GM23338 (cell line): ENCODE results near the gene SYT5. TPM values are rescaled to one million over a fixed set of nuclear protein-coding genes. Genes with fewer than 3 reads are reported as not detected.

Experiments
- ATAC-seq: fragments of 200-7000 bp; cut with Tn5 transposase; 3 replicates; pipeline ENCODE4 v1.9.1; 2020
- DNase-seq: peaks from one replicate; pipeline ENCODE4 v3.0.0-alpha.2; 2015; ENCODE audit warnings: low spot score
- H2AFZ ChIP-seq: fragments of 200-600 bp; sonication (generic); 2 replicates; pipeline ENCODE4 v1.8.0; 2016; ENCODE audit warnings: antibody characterized with exemption, mild to moderate bottlenecking, moderate library complexity
- H3F3A ChIP-seq: fragments of 200-600 bp; sonication (generic); replicated peaks from 2 replicates; pipeline ENCODE4 v1.8.0; 2017; ENCODE audit warnings: antibody characterized with exemption, mixed run types, low read depth
- H3K27ac ChIP-seq: fragments of 200-600 bp; sonication (generic); 2 replicates; pipeline ENCODE4 v1.6.1; 2016; ENCODE audit warnings: low read depth
- H3K27me3 ChIP-seq: fragments of 200-600 bp; sonication (generic); 2 replicates; pipeline ENCODE4 v1.8.0; 2016; ENCODE audit warnings: mild to moderate bottlenecking, mixed run types, moderate library complexity; ENCODE audit not compliant: insufficient read depth
- H3K36me3 ChIP-seq: fragments of 200-600 bp; sonication (generic); 2 replicates; pipeline ENCODE4 v1.8.0; 2016; ENCODE audit warnings: mild to moderate bottlenecking; ENCODE audit not compliant: insufficient read depth
- H3K4me1 ChIP-seq: fragments of 200-600 bp; sonication (generic); 2 replicates; pipeline ENCODE4 v1.8.0; 2016; ENCODE audit warnings: mild to moderate bottlenecking, moderate library complexity; ENCODE audit not compliant: insufficient read depth
- H3K4me2 ChIP-seq: fragments of 200-600 bp; sonication (generic); 2 replicates; pipeline ENCODE4 v1.7.1; 2017; ENCODE audit warnings: mixed run types
- H3K4me3 ChIP-seq: fragments of 200-600 bp; sonication (generic); 2 replicates; pipeline ENCODE4 v1.6.1; 2016; ENCODE audit warnings: mixed run types
- H3K79me2 ChIP-seq: fragments of 200-600 bp; sonication (generic); replicated peaks from 2 replicates; pipeline ENCODE4 v1.8.0; 2017; ENCODE audit warnings: mild to moderate bottlenecking; ENCODE audit not compliant: insufficient read depth
- H3K9me2 ChIP-seq: fragments of 200-600 bp; sonication (generic); 2 replicates; pipeline ENCODE4 v1.8.0; 2017; ENCODE audit not compliant: insufficient read depth
- H4K20me1 ChIP-seq: fragments of 200-600 bp; sonication (generic); replicated peaks from 2 replicates; pipeline ENCODE4 v1.8.0; 2017; ENCODE audit warnings: mild to moderate bottlenecking; ENCODE audit not compliant: insufficient read depth
- H3K27ac Mint-ChIP-seq: 2 replicates; pipeline ENCODE4 v1.8.0; 2020; ENCODE audit warnings: inconsistent platforms, mild to moderate bottlenecking, moderate library complexity, mixed read lengths
- H3K27me3 Mint-ChIP-seq: 3 replicates; pipeline ENCODE4 v1.8.0; 2022; ENCODE audit warnings: low read depth, mild to moderate bottlenecking, moderate library complexity, mixed read lengths, inconsistent platforms; ENCODE audit not compliant: insufficient read depth, poor library complexity
- H3K36me3 Mint-ChIP-seq: 3 replicates; pipeline ENCODE4 v1.8.0; 2021; ENCODE audit warnings: low read depth, mild to moderate bottlenecking, inconsistent platforms, moderate library complexity, mixed read lengths
- H3K4me1 Mint-ChIP-seq: 3 replicates; pipeline ENCODE4 v1.8.0; 2020; ENCODE audit warnings: mild to moderate bottlenecking, inconsistent platforms, mixed read lengths
- H3K4me3 Mint-ChIP-seq: 3 replicates; pipeline ENCODE4 v1.8.0; 2021; ENCODE audit warnings: moderate library complexity, mild to moderate bottlenecking, inconsistent platforms, mixed read lengths
- H3K9me3 Mint-ChIP-seq: 3 replicates; pipeline ENCODE4 v1.8.0; 2020; ENCODE audit warnings: moderate library complexity, mild to moderate bottlenecking, inconsistent platforms, mixed read lengths
- CREB1 ChIP-seq: fragments of 250-450 bp; sonication (Bioruptor Pico); IDR thresholded peaks from 2 replicates; pipeline ENCODE4 v1.5.0; 2020; ENCODE audit warnings: low read depth, mild to moderate bottlenecking, moderate library complexity
- EZH2 ChIP-seq: fragments of 200-600 bp; sonication (generic); IDR thresholded peaks from one replicate; pipeline ENCODE4 v1.8.0; 2017; ENCODE audit warnings: antibody characterized with exemption, mild to moderate bottlenecking, low read depth; ENCODE audit not compliant: unreplicated experiment
- EZH2phosphoT487 ChIP-seq: fragments of 200-600 bp; sonication (generic); IDR thresholded peaks from one replicate; pipeline ENCODE4 v1.8.1; 2018; ENCODE audit warnings: antibody characterized with exemption; ENCODE audit not compliant: unreplicated experiment
- JUNB ChIP-seq: IDR thresholded peaks from one replicate; pipeline ENCODE4 v1.6.1; 2016; ENCODE audit warnings: antibody characterized with exemption; ENCODE audit not compliant: unreplicated experiment
- NANOG ChIP-seq: IDR thresholded peaks from 2 replicates; pipeline ENCODE4 v1.6.1; 2016; ENCODE audit warnings: antibody characterized with exemption, borderline replicate concordance
- POLR2AphosphoS5 ChIP-seq: IDR thresholded peaks from 2 replicates; pipeline ENCODE4 v1.6.1; 2016; ENCODE audit warnings: antibody characterized with exemption, low read depth
- STAT1 ChIP-seq: IDR thresholded peaks from one replicate; pipeline ENCODE4 v1.6.1; 2016; ENCODE audit warnings: antibody characterized with exemption; ENCODE audit not compliant: unreplicated experiment
- ZNF114 ChIP-seq: fragments of 250-450 bp; sonication (Bioruptor Pico); IDR thresholded peaks from 2 replicates; pipeline ENCODE4 v1.5.0; 2020; ENCODE audit warnings: mild to moderate bottlenecking, moderate library complexity
- ZNF331 ChIP-seq: fragments of 250-450 bp; sonication (Bioruptor Pico); IDR thresholded peaks from 2 replicates; pipeline ENCODE4 v1.5.0; 2020; ENCODE audit warnings: low read depth, mild to moderate bottlenecking, moderate library complexity
- polyA plus RNA-seq: library from polyadenylated mRNA; unstranded; fragments of >200 nt; fragmentation: Nextera tagmentation; extraction: Ambion mirVana; gene quantifications from 2 replicates; pipeline ENCODE4 v1.2.1, GENCODE V29; 2016
- total RNA-seq: library from RNA; depleted of rRNA; stranded (reverse); fragments of >200 nt; shearing (Covaris generic); gene quantifications from 2 replicates; pipeline ENCODE4 v1.2.3, GENCODE V29; 2014
- TF ChIP-seq, protein P1 (sequence below): IDR thresholded peaks from 2 replicates; pipeline ENCODE4 v1.6.1; 2016; ENCODE audit warnings: antibody characterized with exemption
- TF ChIP-seq, protein P2 (sequence below), 2 experiments: fragments of 200-600 bp in 1 of 2; sonication (generic) in 1 of 2; conservative IDR thresholded peaks; 2 replicates each; pipeline versions ENCODE4 v1.5.1 to v1.6.1; 2016 to 2017; ENCODE audit warnings: antibody characterized with exemption in 2 of 2, low read depth in 2 of 2, mild to moderate bottlenecking in 2 of 2, moderate library complexity in 1 of 2
- TF ChIP-seq, protein P3 (sequence below): fragments of 250-450 bp; sonication (Bioruptor Pico); IDR thresholded peaks from 2 replicates; pipeline ENCODE4 v1.5.0; 2020; ENCODE audit warnings: mild to moderate bottlenecking, moderate library complexity
- TF ChIP-seq, protein P4 (sequence below): IDR thresholded peaks from one replicate; pipeline ENCODE4 v1.6.1; 2018; ENCODE audit warnings: antibody characterized with exemption; ENCODE audit not compliant: unreplicated experiment

SYT5 gene
- total and polyA plus RNA-seq, 2 experiments from 2014 or later: 2.1 to 4.7 TPM

DNA sequence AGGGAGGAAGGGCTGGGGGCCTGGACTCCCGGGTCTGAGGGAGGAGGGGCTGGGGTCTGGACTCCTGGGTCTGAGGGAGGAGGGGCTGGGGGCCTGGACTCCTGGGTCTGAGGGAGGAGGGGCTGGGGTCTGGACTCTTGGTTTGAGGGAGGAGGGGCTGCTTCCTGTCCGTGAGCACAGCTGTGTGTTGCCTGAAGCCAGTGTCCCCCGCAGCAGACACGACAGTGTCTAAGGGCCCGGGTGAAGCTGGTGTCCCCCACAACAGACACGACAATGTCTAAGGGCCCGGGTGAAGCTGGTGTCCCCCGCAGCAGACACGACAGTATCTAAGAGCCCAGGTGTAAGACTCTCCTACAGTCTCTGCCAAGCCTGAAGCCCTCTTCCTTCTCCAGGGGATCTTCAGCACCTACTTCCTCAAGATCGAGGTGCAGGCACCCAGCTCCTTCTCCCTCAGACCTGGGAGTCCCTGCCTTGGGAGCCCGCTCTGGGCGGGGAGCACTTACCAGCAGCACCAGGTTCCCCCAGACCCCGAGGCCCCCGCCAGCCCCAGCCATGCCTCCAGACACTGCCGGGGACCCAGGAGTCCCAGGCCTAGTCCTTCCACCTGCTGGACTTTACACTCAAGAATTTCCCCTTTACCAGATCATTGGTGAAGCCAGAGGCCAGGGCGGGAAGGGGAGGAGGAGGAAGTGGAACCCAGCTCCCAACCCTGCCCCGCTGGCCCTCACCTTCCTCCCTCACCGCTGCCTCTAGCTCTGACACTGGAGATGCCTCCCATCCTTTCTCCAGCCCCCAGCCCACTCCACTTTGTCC is 29.0 kb upstream of the SYT5 start, which contains the start of gene PTPRH:
Gene PTPRH (minus strand): TSS at position 622 of the 813 bp plus-strand sequence. CDS start 68 bp downstream, at position 554.
- no peaks in the 10 kb centered on the region for H3K9me2 ChIP-seq
- H3K27me3 ChIP-seq: no peaks in the 10 kb centered on the region
- no peak for DNase-seq
- H3K79me2 ChIP-seq: no peaks in the 10 kb centered on the region
- no peaks in the 10 kb centered on the region for H3K4me1 ChIP-seq
- no peaks in the 10 kb centered on the region for H4K20me1 ChIP-seq
- no peaks in the 10 kb centered on the region for H3K36me3 ChIP-seq
- Mint-ChIP-seq H3K4me3 (no peak within 1 kb of the TSS), H3K27me3 (peaks cover 13% of the 10 kb centered on the region), H3K36me3 (peaks cover 6% of the 10 kb centered on the region), H3K9me3 (peaks cover 27% of the 10 kb centered on the region), H3K4me1 (peaks cover 10% of the 10 kb centered on the region), H3K27ac (no peak within 1 kb of the TSS)
- ATAC-seq: no peak
- no peak within 1 kb of the TSS for H2AFZ ChIP-seq
- no peak within 1 kb of the TSS for H3K27ac ChIP-seq
- no peak within 1 kb of the TSS for H3K4me2 ChIP-seq
- H3F3A ChIP-seq: no peaks in the 10 kb centered on the region
- TF ChIP-seq POLR2AphosphoS5 (no peak), NANOG (no peak), STAT1 (no peak), EZH2 (no peak), ZNF114 (CRISPR knock-in tag) (no peak), ZNF331 (CRISPR knock-in tag) (no peak), CREB1 (CRISPR knock-in tag) (no peak), JUNB (no peak), EZH2phosphoT487 (no peak)
- TF ChIP-seq, protein P1, sequence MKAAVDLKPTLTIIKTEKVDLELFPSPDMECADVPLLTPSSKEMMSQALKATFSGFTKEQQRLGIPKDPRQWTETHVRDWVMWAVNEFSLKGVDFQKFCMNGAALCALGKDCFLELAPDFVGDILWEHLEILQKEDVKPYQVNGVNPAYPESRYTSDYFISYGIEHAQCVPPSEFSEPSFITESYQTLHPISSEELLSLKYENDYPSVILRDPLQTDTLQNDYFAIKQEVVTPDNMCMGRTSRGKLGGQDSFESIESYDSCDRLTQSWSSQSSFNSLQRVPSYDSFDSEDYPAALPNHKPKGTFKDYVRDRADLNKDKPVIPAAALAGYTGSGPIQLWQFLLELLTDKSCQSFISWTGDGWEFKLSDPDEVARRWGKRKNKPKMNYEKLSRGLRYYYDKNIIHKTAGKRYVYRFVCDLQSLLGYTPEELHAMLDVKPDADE: no peak
- TF ChIP-seq, protein P2, sequence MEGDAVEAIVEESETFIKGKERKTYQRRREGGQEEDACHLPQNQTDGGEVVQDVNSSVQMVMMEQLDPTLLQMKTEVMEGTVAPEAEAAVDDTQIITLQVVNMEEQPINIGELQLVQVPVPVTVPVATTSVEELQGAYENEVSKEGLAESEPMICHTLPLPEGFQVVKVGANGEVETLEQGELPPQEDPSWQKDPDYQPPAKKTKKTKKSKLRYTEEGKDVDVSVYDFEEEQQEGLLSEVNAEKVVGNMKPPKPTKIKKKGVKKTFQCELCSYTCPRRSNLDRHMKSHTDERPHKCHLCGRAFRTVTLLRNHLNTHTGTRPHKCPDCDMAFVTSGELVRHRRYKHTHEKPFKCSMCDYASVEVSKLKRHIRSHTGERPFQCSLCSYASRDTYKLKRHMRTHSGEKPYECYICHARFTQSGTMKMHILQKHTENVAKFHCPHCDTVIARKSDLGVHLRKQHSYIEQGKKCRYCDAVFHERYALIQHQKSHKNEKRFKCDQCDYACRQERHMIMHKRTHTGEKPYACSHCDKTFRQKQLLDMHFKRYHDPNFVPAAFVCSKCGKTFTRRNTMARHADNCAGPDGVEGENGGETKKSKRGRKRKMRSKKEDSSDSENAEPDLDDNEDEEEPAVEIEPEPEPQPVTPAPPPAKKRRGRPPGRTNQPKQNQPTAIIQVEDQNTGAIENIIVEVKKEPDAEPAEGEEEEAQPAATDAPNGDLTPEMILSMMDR (conservative IDR thresholded peaks at IDR 0.05; ENCODE audit: low read depth in 2 of 2): no peak
- TF ChIP-seq, protein P3, sequence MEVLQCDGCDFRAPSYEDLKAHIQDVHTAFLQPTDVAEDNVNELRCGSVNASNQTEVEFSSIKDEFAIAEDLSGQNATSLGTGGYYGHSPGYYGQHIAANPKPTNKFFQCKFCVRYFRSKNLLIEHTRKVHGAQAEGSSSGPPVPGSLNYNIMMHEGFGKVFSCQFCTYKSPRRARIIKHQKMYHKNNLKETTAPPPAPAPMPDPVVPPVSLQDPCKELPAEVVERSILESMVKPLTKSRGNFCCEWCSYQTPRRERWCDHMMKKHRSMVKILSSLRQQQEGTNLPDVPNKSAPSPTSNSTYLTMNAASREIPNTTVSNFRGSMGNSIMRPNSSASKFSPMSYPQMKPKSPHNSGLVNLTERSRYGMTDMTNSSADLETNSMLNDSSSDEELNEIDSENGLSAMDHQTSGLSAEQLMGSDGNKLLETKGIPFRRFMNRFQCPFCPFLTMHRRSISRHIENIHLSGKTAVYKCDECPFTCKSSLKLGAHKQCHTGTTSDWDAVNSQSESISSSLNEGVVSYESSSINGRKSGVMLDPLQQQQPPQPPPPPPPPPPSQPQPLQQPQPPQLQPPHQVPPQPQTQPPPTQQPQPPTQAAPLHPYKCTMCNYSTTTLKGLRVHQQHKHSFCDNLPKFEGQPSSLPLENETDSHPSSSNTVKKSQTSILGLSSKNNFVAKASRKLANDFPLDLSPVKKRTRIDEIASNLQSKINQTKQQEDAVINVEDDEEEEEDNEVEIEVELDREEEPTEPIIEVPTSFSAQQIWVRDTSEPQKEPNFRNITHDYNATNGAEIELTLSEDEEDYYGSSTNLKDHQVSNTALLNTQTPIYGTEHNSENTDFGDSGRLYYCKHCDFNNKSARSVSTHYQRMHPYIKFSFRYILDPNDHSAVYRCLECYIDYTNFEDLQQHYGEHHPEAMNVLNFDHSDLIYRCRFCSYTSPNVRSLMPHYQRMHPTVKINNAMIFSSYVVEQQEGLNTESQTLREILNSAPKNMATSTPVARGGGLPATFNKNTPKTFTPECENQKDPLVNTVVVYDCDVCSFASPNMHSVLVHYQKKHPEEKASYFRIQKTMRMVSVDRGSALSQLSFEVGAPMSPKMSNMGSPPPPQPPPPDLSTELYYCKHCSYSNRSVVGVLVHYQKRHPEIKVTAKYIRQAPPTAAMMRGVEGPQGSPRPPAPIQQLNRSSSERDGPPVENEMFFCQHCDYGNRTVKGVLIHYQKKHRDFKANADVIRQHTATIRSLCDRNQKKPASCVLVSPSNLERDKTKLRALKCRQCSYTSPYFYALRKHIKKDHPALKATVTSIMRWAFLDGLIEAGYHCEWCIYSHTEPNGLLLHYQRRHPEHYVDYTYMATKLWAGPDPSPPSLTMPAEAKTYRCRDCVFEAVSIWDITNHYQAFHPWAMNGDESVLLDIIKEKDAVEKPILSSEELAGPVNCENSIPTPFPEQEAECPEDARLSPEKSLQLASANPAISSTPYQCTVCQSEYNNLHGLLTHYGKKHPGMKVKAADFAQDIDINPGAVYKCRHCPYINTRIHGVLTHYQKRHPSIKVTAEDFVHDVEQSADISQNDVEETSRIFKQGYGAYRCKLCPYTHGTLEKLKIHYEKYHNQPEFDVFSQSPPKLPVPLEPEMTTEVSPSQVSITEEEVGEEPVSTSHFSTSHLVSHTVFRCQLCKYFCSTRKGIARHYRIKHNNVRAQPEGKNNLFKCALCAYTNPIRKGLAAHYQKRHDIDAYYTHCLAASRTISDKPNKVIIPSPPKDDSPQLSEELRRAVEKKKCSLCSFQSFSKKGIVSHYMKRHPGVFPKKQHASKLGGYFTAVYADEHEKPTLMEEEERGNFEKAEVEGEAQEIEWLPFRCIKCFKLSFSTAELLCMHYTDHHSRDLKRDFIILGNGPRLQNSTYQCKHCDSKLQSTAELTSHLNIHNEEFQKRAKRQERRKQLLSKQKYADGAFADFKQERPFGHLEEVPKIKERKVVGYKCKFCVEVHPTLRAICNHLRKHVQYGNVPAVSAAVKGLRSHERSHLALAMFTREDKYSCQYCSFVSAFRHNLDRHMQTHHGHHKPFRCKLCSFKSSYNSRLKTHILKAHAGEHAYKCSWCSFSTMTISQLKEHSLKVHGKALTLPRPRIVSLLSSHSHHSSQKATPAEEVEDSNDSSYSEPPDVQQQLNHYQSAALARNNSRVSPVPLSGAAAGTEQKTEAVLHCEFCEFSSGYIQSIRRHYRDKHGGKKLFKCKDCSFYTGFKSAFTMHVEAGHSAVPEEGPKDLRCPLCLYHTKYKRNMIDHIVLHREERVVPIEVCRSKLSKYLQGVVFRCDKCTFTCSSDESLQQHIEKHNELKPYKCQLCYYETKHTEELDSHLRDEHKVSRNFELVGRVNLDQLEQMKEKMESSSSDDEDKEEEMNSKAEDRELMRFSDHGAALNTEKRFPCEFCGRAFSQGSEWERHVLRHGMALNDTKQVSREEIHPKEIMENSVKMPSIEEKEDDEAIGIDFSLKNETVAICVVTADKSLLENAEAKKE (CRISPR knock-in tag): no peak
- TF ChIP-seq, protein P4, sequence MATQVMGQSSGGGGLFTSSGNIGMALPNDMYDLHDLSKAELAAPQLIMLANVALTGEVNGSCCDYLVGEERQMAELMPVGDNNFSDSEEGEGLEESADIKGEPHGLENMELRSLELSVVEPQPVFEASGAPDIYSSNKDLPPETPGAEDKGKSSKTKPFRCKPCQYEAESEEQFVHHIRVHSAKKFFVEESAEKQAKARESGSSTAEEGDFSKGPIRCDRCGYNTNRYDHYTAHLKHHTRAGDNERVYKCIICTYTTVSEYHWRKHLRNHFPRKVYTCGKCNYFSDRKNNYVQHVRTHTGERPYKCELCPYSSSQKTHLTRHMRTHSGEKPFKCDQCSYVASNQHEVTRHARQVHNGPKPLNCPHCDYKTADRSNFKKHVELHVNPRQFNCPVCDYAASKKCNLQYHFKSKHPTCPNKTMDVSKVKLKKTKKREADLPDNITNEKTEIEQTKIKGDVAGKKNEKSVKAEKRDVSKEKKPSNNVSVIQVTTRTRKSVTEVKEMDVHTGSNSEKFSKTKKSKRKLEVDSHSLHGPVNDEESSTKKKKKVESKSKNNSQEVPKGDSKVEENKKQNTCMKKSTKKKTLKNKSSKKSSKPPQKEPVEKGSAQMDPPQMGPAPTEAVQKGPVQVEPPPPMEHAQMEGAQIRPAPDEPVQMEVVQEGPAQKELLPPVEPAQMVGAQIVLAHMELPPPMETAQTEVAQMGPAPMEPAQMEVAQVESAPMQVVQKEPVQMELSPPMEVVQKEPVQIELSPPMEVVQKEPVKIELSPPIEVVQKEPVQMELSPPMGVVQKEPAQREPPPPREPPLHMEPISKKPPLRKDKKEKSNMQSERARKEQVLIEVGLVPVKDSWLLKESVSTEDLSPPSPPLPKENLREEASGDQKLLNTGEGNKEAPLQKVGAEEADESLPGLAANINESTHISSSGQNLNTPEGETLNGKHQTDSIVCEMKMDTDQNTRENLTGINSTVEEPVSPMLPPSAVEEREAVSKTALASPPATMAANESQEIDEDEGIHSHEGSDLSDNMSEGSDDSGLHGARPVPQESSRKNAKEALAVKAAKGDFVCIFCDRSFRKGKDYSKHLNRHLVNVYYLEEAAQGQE: no peak
- H3K4me3 ChIP-seq: no peak within 1 kb of the TSS
